Neural progenitor cell (in vitro differentiated cells): ENCODE measurements around the gene RGS3. TPM values are rescaled to one million over a fixed set of nuclear protein-coding genes. Genes with fewer than 3 reads are reported as not detected.

ENCODE experiments used
- DNase-seq: peaks from one replicate; pipeline ENCODE4 v3.0.0-alpha.2; 2016; ENCODE audit warnings: low spot score
- H2AFZ ChIP-seq: fragments of 200-600 bp; sonication (generic); replicated peaks from 2 replicates; pipeline ENCODE4 v1.6.1; 2016; ENCODE audit warnings: antibody characterized with exemption
- H3F3A ChIP-seq: fragments of 200-600 bp; sonication (generic); 2 replicates; pipeline ENCODE4 v1.6.1; 2016; ENCODE audit warnings: antibody characterized with exemption, low read depth
- H3K27ac ChIP-seq: fragments of 200-600 bp; sonication (generic); 2 replicates; pipeline ENCODE4 v1.5.1; 2016; ENCODE audit warnings: mild to moderate bottlenecking
- H3K27me3 ChIP-seq: fragments of 200-600 bp; sonication (generic); 2 replicates; pipeline ENCODE4 v1.6.1; 2016; ENCODE audit warnings: mild to moderate bottlenecking, moderate library complexity
- H3K36me3 ChIP-seq: fragments of 200-600 bp; sonication (generic); 2 replicates; pipeline ENCODE4 v1.5.1; 2016
- H3K4me1 ChIP-seq: fragments of 200-600 bp; sonication (generic); 2 replicates; pipeline ENCODE4 v1.6.1; 2016; ENCODE audit warnings: mixed run types
- H3K4me2 ChIP-seq: fragments of 200-600 bp; sonication (generic); 2 replicates; pipeline ENCODE4 v1.6.1; 2016
- H3K4me3 ChIP-seq: fragments of 200-600 bp; sonication (generic); 2 replicates; pipeline ENCODE4 v1.5.1; 2016
- H3K79me2 ChIP-seq: fragments of 200-600 bp; sonication (generic); 2 replicates; pipeline ENCODE4 v1.6.1; 2016; ENCODE audit warnings: low read depth
- H3K9ac ChIP-seq: fragments of 200-600 bp; sonication (generic); 2 replicates; pipeline ENCODE4 v1.6.1; 2016
- H3K9me3 ChIP-seq: fragments of 200-600 bp; sonication (generic); 2 replicates; pipeline ENCODE4 v1.5.1; 2016; ENCODE audit warnings: low read depth
- H4K20me1 ChIP-seq: fragments of 200-600 bp; sonication (generic); 2 replicates; pipeline ENCODE4 v1.6.1; 2016; ENCODE audit warnings: low read depth
- H3K27ac Mint-ChIP-seq: 3 replicates; pipeline ENCODE4 v1.8.0; 2021; ENCODE audit warnings: mixed read lengths
- H3K27me3 Mint-ChIP-seq: 2 replicates; pipeline ENCODE4 v1.8.0; 2022; ENCODE audit warnings: low read depth, mild to moderate bottlenecking, inconsistent platforms, moderate library complexity, mixed read lengths; ENCODE audit not compliant: insufficient read depth
- H3K36me3 Mint-ChIP-seq: 3 replicates; pipeline ENCODE4 v1.8.0; 2021; ENCODE audit warnings: mixed read lengths
- H3K4me1 Mint-ChIP-seq: 3 replicates; pipeline ENCODE4 v1.8.0; 2021; ENCODE audit warnings: mixed read lengths
- H3K4me3 Mint-ChIP-seq: 3 replicates; pipeline ENCODE4 v1.8.0; 2021; ENCODE audit warnings: mild to moderate bottlenecking, moderate library complexity, mixed read lengths
- H3K9me3 Mint-ChIP-seq: 3 replicates; pipeline ENCODE4 v1.8.0; 2020; ENCODE audit warnings: mixed read lengths
- CTCF ChIP-seq: fragments of 200-600 bp; sonication (generic); IDR thresholded peaks from 2 replicates; pipeline ENCODE4 v1.5.1; 2017; ENCODE audit warnings: antibody characterized with exemption, mild to moderate bottlenecking
- EZH2 ChIP-seq: fragments of 200-600 bp; sonication (generic); IDR thresholded peaks from 2 replicates; pipeline ENCODE4 v1.6.1; 2017; ENCODE audit warnings: antibody characterized with exemption, mild to moderate bottlenecking, moderate library complexity
- EZH2phosphoT487 ChIP-seq: fragments of 200-600 bp; sonication (generic); IDR thresholded peaks from 2 replicates; pipeline ENCODE4 v1.6.1; 2017; ENCODE audit warnings: antibody characterized with exemption
- total RNA-seq: library from RNA; depleted of rRNA; stranded (reverse); fragments of >200 nt; gene quantifications from 2 replicates; pipeline ENCODE4 v1.2.3, GENCODE V29; 2015; ENCODE audit warnings: low replicate concordance

The RGS3 gene
- total RNA-seq, 1 donor from 2014 or later: 30.3 TPM

GRCh38 chr9:113524468-113524867 lies 60.9 kb downstream of the RGS3 start:
- H3K27me3 ChIP-seq: no peaks in the 10 kb centered on the region
- peak overlapping the region; percentile 78 for H3K27ac Mint-ChIP-seq
- H4K20me1 ChIP-seq: no peaks in the 10 kb centered on the region
- H3K79me2 ChIP-seq: no peaks in the 10 kb centered on the region
- H3K4me1 Mint-ChIP-seq: peaks cover 41% of the 10 kb centered on the region
- H3K36me3 Mint-ChIP-seq: peaks cover 8% of the 10 kb centered on the region
- H3K4me2 ChIP-seq: no peak overlapping the region
- H3K27me3 Mint-ChIP-seq: peaks cover 3% of the 10 kb centered on the region
- TF ChIP-seq CTCF (no peak), EZH2phosphoT487 (no peak), EZH2 (no peak)
- no peak overlapping the region for H2AFZ ChIP-seq
- H3K9me3 Mint-ChIP-seq: no peaks in the 10 kb centered on the region
- H3K4me3 ChIP-seq: no peak overlapping the region
- H3K4me1 ChIP-seq: peaks cover 21% of the 10 kb centered on the region
- H3K4me3 Mint-ChIP-seq: no peak overlapping the region
- H3K27ac ChIP-seq: no peak overlapping the region
- no peaks in the 10 kb centered on the region for H3K36me3 ChIP-seq
- H3K9ac ChIP-seq: no peak overlapping the region
- H3F3A ChIP-seq: peaks cover 5% of the 10 kb centered on the region
- DNase-seq: no peak
- no peaks in the 10 kb centered on the region for H3K9me3 ChIP-seq

GRCh38 chr9:113525205-113525604 lies 61.7 kb downstream of the RGS3 start:
- DNase-seq: no peak
- no peak for TF ChIP-seq CTCF
- TF ChIP-seq EZH2phosphoT487: no peak
- TF ChIP-seq EZH2: no peak
- no peaks in the 10 kb centered on the region for H3K36me3 ChIP-seq
- H3K4me3 ChIP-seq: no peak overlapping the region
- Mint-ChIP-seq H3K4me3 (no peak overlapping the region), H3K4me1 (peaks cover 41% of the 10 kb centered on the region), H3K27ac (peak overlapping the region; percentile 69), H3K27me3 (no peaks in the 10 kb centered on the region), H3K36me3 (peaks cover 10% of the 10 kb centered on the region), H3K9me3 (no peaks in the 10 kb centered on the region)
- peaks cover 5% of the 10 kb centered on the region for H3F3A ChIP-seq
- H3K27me3 ChIP-seq: no peaks in the 10 kb centered on the region
- peaks cover 21% of the 10 kb centered on the region for H3K4me1 ChIP-seq
- no peak overlapping the region for H2AFZ ChIP-seq
- no peaks in the 10 kb centered on the region for H3K9me3 ChIP-seq
- H3K79me2 ChIP-seq: no peaks in the 10 kb centered on the region
- H3K4me2 ChIP-seq: no peak overlapping the region
- no peak overlapping the region for H3K9ac ChIP-seq
- no peaks in the 10 kb centered on the region for H4K20me1 ChIP-seq
- H3K27ac ChIP-seq: no peak overlapping the region

GRCh38 chr9:113525831-113526230 lies 62.3 kb downstream of the RGS3 start:
- DNase-seq: peak; percentile 62
- H3K4me1 Mint-ChIP-seq: peaks cover 41% of the 10 kb centered on the region
- H3K27ac Mint-ChIP-seq: peak overlapping the region; percentile 69
- no peaks in the 10 kb centered on the region for H4K20me1 ChIP-seq
- H3K36me3 ChIP-seq: no peaks in the 10 kb centered on the region
- H3K27me3 Mint-ChIP-seq: no peaks in the 10 kb centered on the region
- peaks cover 5% of the 10 kb centered on the region for H3F3A ChIP-seq
- peaks cover 10% of the 10 kb centered on the region for H3K36me3 Mint-ChIP-seq
- H3K4me2 ChIP-seq: peak overlapping the region; percentile 28
- no peaks in the 10 kb centered on the region for H3K9me3 Mint-ChIP-seq
- H3K4me3 ChIP-seq: no peak overlapping the region
- H3K27me3 ChIP-seq: no peaks in the 10 kb centered on the region
- no peaks in the 10 kb centered on the region for H3K79me2 ChIP-seq
- no peaks in the 10 kb centered on the region for H3K9me3 ChIP-seq
- TF ChIP-seq EZH2: no peak
- TF ChIP-seq EZH2phosphoT487: no peak
- TF ChIP-seq CTCF: no peak
- no peak overlapping the region for H3K27ac ChIP-seq
- H2AFZ ChIP-seq: no peak overlapping the region
- H3K9ac ChIP-seq: no peak overlapping the region
- peaks cover 21% of the 10 kb centered on the region for H3K4me1 ChIP-seq
- no peak overlapping the region for H3K4me3 Mint-ChIP-seq
